Occipital lobe (tissue), 3 donors: ENCODE data around the gene PNRC1. TPM values are rescaled to one million over a fixed set of nuclear protein-coding genes. Genes with fewer than 3 reads are reported as not detected.
"Not testable (repeated sequence)": the region's sequence is repeated elsewhere in the genome, so short reads cannot be mapped to it uniquely, and the experiment has no call there.

Source experiments
- DNase-seq: peaks from one replicate; lab custom pipeline; 2025; lab: John Stamatoyannopoulos, UW
- small RNA-seq: library from RNA; depleted of rRNA; stranded (forward); fragments of <200 nt; gene quantifications from one replicate; pipeline ENCODE3, GENCODE V24; 2014
- total RNA-seq: library from RNA; depleted of rRNA; stranded (reverse); fragments of >200 nt; gene quantifications from one replicate; pipeline ENCODE4 v1.2.3, GENCODE V29; 2014

PNRC1 gene
- total RNA-seq, 1 donor from 2014 or later = 80.9 TPM

GRCh38 chr6:89100114-89100513, 19.6 kb downstream of the PNRC1 start:
- no peak for DNase-seq

- DNase-seq = no peak
Measured at GRCh38 chr6:89110284-89110683, 29.7 kb downstream of the PNRC1 start.

GRCh38 chr6:89111933-89112332, 31.4 kb downstream of the PNRC1 start:
- no peak for DNase-seq

- DNase-seq = no peak
Measured at GRCh38 chr6:89116702-89117101, 36.2 kb downstream of the PNRC1 start.

- DNase-seq = peak; percentile 47
Measured at GRCh38 chr6:89117211-89118108, 36.9 kb downstream of the PNRC1 start, which contains the start of gene SRSF12. TSS of gene SRSF12 (minus strand) at chr6:89118071. CDS start at chr6:89117887, 184 bp downstream.

- no peak for DNase-seq
Measured at GRCh38 chr6:89118931-89119330, 38.4 kb downstream of the PNRC1 start.

GRCh38 chr6:89120371-89120770, 39.8 kb downstream of the PNRC1 start:
- no peak for DNase-seq

GRCh38 chr6:89121934-89122333, 41.4 kb downstream of the PNRC1 start:
- no peak for DNase-seq

GRCh38 chr6:89122625-89123024, 42.1 kb downstream of the PNRC1 start:
- no peak for DNase-seq

GRCh38 chr6:89128256-89128671, 47.7 kb downstream of the PNRC1 start:
- not testable (repeated sequence) for DNase-seq

GRCh38 chr6:89131599-89131998, 51.0 kb downstream of the PNRC1 start:
- no peak for DNase-seq

- no peak for DNase-seq
Measured at GRCh38 chr6:89132057-89132456, 51.5 kb downstream of the PNRC1 start.

- no peak for DNase-seq
Measured at GRCh38 chr6:89133981-89134380, 53.4 kb downstream of the PNRC1 start.

- no peak for DNase-seq
Measured at GRCh38 chr6:89134723-89135122, 54.2 kb downstream of the PNRC1 start.

Small RNAs within 50 kb of the gene (small RNA-seq; reads per million reads assigned to genes)
- gene RN7SL336P (not detected), gene RNU2-61P (1.1 reads per million, percentile 74 among the genes with 10 or more reads in this experiment)

Other genes starting within 250 kb of the PNRC1 start
- gene RNGTT, start 117.1 kb upstream of the PNRC1 start, total RNA-seq = 87.2 TPM
- gene SRSF12, start 37.3 kb downstream of the PNRC1 start, total RNA-seq = 34.9 TPM
- 20.9 TPM for gene PM20D2, start 65.3 kb downstream of the PNRC1 start, total RNA-seq
- gene GABRR1, start 136.6 kb downstream of the PNRC1 start, total RNA-seq = not detected
- 0.16 TPM for gene GABRR2, start 234.5 kb downstream of the PNRC1 start, total RNA-seq